K562 (cell line): Measurements from ENCODE around the gene ZNF195. TPM values are rescaled to one million over a fixed set of nuclear protein-coding genes. Genes with fewer than 3 reads are reported as not detected.

Experiments
- CHAMP1 ChIP-seq: fragments of 450-650 bp; IDR thresholded peaks from 2 replicates; pipeline ENCODE4 v1.6.1; 2016; ENCODE audit warnings: mild to moderate bottlenecking
- GTF2E2 ChIP-seq: fragments of 200-800 bp; sonication (Bioruptor generic); IDR thresholded peaks from 2 replicates; pipeline ENCODE4 v1.6.1; 2016; ENCODE audit warnings: missing genetic modification characterization, missing compliant biosample characterization
- MGA ChIP-seq: fragments of 450-650 bp; IDR thresholded peaks from 2 replicates; pipeline ENCODE4 v1.6.1; 2016; ENCODE audit warnings: mild to moderate bottlenecking, moderate library complexity
- NKRF ChIP-seq: fragments of 450-650 bp; IDR thresholded peaks from 2 replicates; pipeline ENCODE4 v1.6.1; 2016; ENCODE audit warnings: borderline replicate concordance
- PHF21A ChIP-seq: fragments of 450-650 bp; IDR thresholded peaks from 2 replicates; pipeline ENCODE4 v1.6.1; 2017; ENCODE audit warnings: low read depth, borderline replicate concordance
- POLR2A ChIP-seq: fragments of 450-650 bp; conservative IDR thresholded peaks from 2 replicates; pipeline ENCODE4 v1.6.1; 2016
- RAD21 ChIP-seq, 2 experiments: fragments of 250-450 bp in 1 of 2; fragments of 450-650 bp in 1 of 2; sonication (Bioruptor Pico) in 1 of 2; formaldehyde crosslinking in 1 of 2; IDR thresholded peaks in 1 of 2; conservative IDR thresholded peaks in 1 of 2; 2 replicates each; pipeline versions ENCODE4 v1.4.0 to v1.8.0; 2020 to 2022; ENCODE audit warnings: mild to moderate bottlenecking in 2 of 2, moderate library complexity in 1 of 2
- RBFOX2 ChIP-seq: fragments of 200-400 bp; formaldehyde crosslinking; IDR thresholded peaks from 2 replicates; pipeline ENCODE4 v1.6.1; 2017; ENCODE audit warnings: low read depth, mild to moderate bottlenecking, low read length, moderate library complexity
- SIN3B ChIP-seq: fragments of 450-650 bp; IDR thresholded peaks from 2 replicates; pipeline ENCODE4 v1.6.1; 2017; ENCODE audit warnings: low read depth, mild to moderate bottlenecking, moderate library complexity
- SRSF3 ChIP-seq: fragments of 200-400 bp; formaldehyde crosslinking; IDR thresholded peaks from 2 replicates; pipeline ENCODE4 v1.6.1; 2016; ENCODE audit warnings: mild to moderate bottlenecking, low read length, moderate library complexity; ENCODE audit not compliant: insufficient read depth
- ZNF444 ChIP-seq: fragments of 250-450 bp; sonication (Bioruptor Pico); IDR thresholded peaks from 2 replicates; pipeline ENCODE4 v1.4.0; 2020; ENCODE audit warnings: mild to moderate bottlenecking, moderate library complexity
- polyA plus RNA-seq, 8 experiments: library from polyadenylated mRNA; depleted of rRNA in 4 of 8; stranded (reverse) in 5 of 8; unstranded in 3 of 8; fragments of >200 nt; fragmentation: Nextera tagmentation in 2 of 8; fragmentation: Illumina TruSeq in 1 of 8; extraction: Ambion mirVana in 2 of 8; extraction: Trizol in 1 of 8; gene quantifications; 2 replicates each; pipeline versions ENCODE4 v1.2.1 to v1.2.3, GENCODE V29; 2011 to 2014; ENCODE audit warnings: inconsistent platforms in 1 of 8, missing spikeins in 1 of 8
- total RNA-seq, 7 experiments: library from RNA; depleted of rRNA in 6 of 7; stranded (reverse); fragments of >200 nt in 6 of 7; fragmentation: Illumina TruSeq in 2 of 7; extraction: Trizol in 2 of 7; gene quantifications; 2 replicates each; pipeline versions ENCODE4 v1.2.1 to v1.2.3, GENCODE V29; 2011 to 2021; ENCODE audit warnings: low replicate concordance in 1 of 7

ZNF195 gene
- total and polyA plus RNA-seq, 9 of the 15 experiments (the other 6 are each of a cell fraction or from before 2014, with no cell fraction given) = 42.1 to 75.5 (median 60.4) TPM

GRCh38 chr11:3380706-3381545, 2.0 kb upstream of the ZNF195 start (continued):
- TF ChIP-seq ZNF444 (CRISPR knock-in tag) (no peak), RBFOX2 (peak; percentile 65), SIN3B (no peak), NKRF (peak; percentile 76), MGA (peak; percentile 87), SRSF3 (no peak), CHAMP1 (peak; percentile 84), POLR2A (peak; percentile 96), PHF21A (no peak), RAD21 (CRISPR knock-in tag; conservative IDR thresholded peaks at IDR 0.05 in 1 of 2, IDR thresholded peaks at IDR 0.05 in 1 of 2) (no peak), GTF2E2 (tag) (peak; percentile 60; the same call in 1 of the 2 replicates)
